Effector memory CD8-positive, alpha-beta T cell (primary cell): ENCODE measurements around the gene MPP1.

Source experiments
- ATAC-seq: fragments of 150-1000 bp; cut with Tn5 transposase; replicated peaks from 2 replicates; pipeline ENCODE4 v1.10.0; 2021; ENCODE audit warnings: mild to moderate bottlenecking, moderate library complexity
- DNase-seq, 3 experiments: peaks; one replicate each; pipeline ENCODE4 v3.0.0; 2021
- H3K27ac Mint-ChIP-seq, 2 donors: one replicate each; pipeline ENCODE4 v1.8.0; 2022; ENCODE audit warnings: mild to moderate bottlenecking in 2 of 2, mixed read lengths in 2 of 2, moderate library complexity in 2 of 2
- H3K27me3 Mint-ChIP-seq, 2 donors: one replicate each; pipeline ENCODE4 v1.8.0; 2022; ENCODE audit warnings: mixed read lengths in 2 of 2
- H3K36me3 Mint-ChIP-seq: one replicate; pipeline ENCODE4 v1.8.0; 2022; ENCODE audit warnings: mild to moderate bottlenecking, moderate library complexity, mixed read lengths; ENCODE audit not compliant: insufficient read depth
- H3K4me1 Mint-ChIP-seq, 2 donors: one replicate each; pipeline ENCODE4 v1.8.0; 2022; ENCODE audit warnings: low read depth in 2 of 2, mixed read lengths in 2 of 2
- H3K4me3 Mint-ChIP-seq, 2 donors: one replicate each; pipeline ENCODE4 v1.8.0; 2022; ENCODE audit warnings: mild to moderate bottlenecking in 2 of 2, mixed read lengths in 2 of 2, moderate library complexity in 2 of 2
- H3K9me3 Mint-ChIP-seq, 2 donors: one replicate each; pipeline ENCODE4 v1.8.0; 2022; ENCODE audit warnings: mixed read lengths in 2 of 2

The MPP1 gene

GRCh38 chrX:154802947-154803346 is 2.3 kb downstream of the MPP1 start:
- Mint-ChIP-seq H3K36me3 (peaks cover 3% of the 10 kb centered on the region), H3K4me1 (peaks cover 6 to 14% of the 10 kb centered on the region in 2 donors), H3K27me3 (no peaks in the 10 kb centered on the region), H3K4me3 (no peak overlapping the region), H3K9me3 (no peaks in the 10 kb centered on the region), H3K27ac (no peak overlapping the region)
- no peak for ATAC-seq
- DNase-seq, result no peak

GRCh38 chrX:154800478-154801210 is 4.6 kb downstream of the MPP1 start:
- Mint-ChIP-seq H3K36me3 (peaks cover 6% of the 10 kb centered on the region), H3K4me3 (no peak overlapping the region), H3K27me3 (no peaks in the 10 kb centered on the region), H3K4me1 (peaks cover 6 to 10% of the 10 kb centered on the region in 2 donors), H3K9me3 (no peaks in the 10 kb centered on the region), H3K27ac (no peak overlapping the region)
- ATAC-seq (no peak), DNase-seq (no peak)

GRCh38 chrX:154799556-154800348 is 5.5 kb downstream of the MPP1 start:
- ATAC-seq (no peak), DNase-seq (no peak)
- peaks cover 6% of the 10 kb centered on the region for H3K36me3 Mint-ChIP-seq
- no peaks in the 10 kb centered on the region for H3K9me3 Mint-ChIP-seq
- H3K4me3 Mint-ChIP-seq, result no peak overlapping the region
- H3K4me1 Mint-ChIP-seq, result peaks cover 3 to 7% of the 10 kb centered on the region in 2 donors
- no peak overlapping the region for H3K27ac Mint-ChIP-seq
- no peaks in the 10 kb centered on the region for H3K27me3 Mint-ChIP-seq

- H3K27ac Mint-ChIP-seq, result no peak overlapping the region
- DNase-seq (no peak), ATAC-seq (no peak)
- no peak overlapping the region for H3K4me3 Mint-ChIP-seq
- H3K27me3 Mint-ChIP-seq, result no peaks in the 10 kb centered on the region
- peaks cover 0 to 4% of the 10 kb centered on the region in 2 donors for H3K4me1 Mint-ChIP-seq
- H3K9me3 Mint-ChIP-seq, result no peaks in the 10 kb centered on the region
- H3K36me3 Mint-ChIP-seq, result peaks cover 3% of the 10 kb centered on the region
These were observed 8.3 kb downstream of the MPP1 start for GRCh38 chrX:154797006-154797405.

GRCh38 chrX:154795016-154795415 is 10.3 kb downstream of the MPP1 start:
- peaks cover 3% of the 10 kb centered on the region for H3K36me3 Mint-ChIP-seq
- peaks cover 0 to 4% of the 10 kb centered on the region in 2 donors for H3K4me1 Mint-ChIP-seq
- no peak overlapping the region for H3K27ac Mint-ChIP-seq

GRCh38 chrX:154793084-154793795 is 12.0 kb downstream of the MPP1 start:
- Mint-ChIP-seq H3K9me3 (no peaks in the 10 kb centered on the region), H3K4me1 (no peaks in the 10 kb centered on the region), H3K27me3 (no peaks in the 10 kb centered on the region), H3K36me3 (peaks cover 3% of the 10 kb centered on the region), H3K4me3 (no peak overlapping the region), H3K27ac (no peak overlapping the region)
- no peak for ATAC-seq
- DNase-seq, result no peak

More at GRCh38 chrX:154795016-154795415, 10.3 kb downstream of the MPP1 start:
- Mint-ChIP-seq H3K27me3 (no peaks in the 10 kb centered on the region), H3K4me3 (no peak overlapping the region), H3K9me3 (no peaks in the 10 kb centered on the region)
- no peak for ATAC-seq
- no peak for DNase-seq

- no peak overlapping the region for H3K27ac Mint-ChIP-seq
- no peaks in the 10 kb centered on the region for H3K9me3 Mint-ChIP-seq
- no peaks in the 10 kb centered on the region for H3K27me3 Mint-ChIP-seq
- H3K36me3 Mint-ChIP-seq, result peaks cover 3% of the 10 kb centered on the region
- DNase-seq (no peak), ATAC-seq (no peak)
- H3K4me3 Mint-ChIP-seq, result no peak overlapping the region
- H3K4me1 Mint-ChIP-seq, result no peaks in the 10 kb centered on the region
These were observed 13.3 kb downstream of the MPP1 start for GRCh38 chrX:154791939-154792338.

GRCh38 chrX:154791467-154791866 is 13.8 kb downstream of the MPP1 start:
- no peaks in the 10 kb centered on the region for H3K27me3 Mint-ChIP-seq
- H3K27ac Mint-ChIP-seq, result no peak overlapping the region
- DNase-seq, result no peak
- no peak for ATAC-seq
- no peaks in the 10 kb centered on the region for H3K9me3 Mint-ChIP-seq
- no peak overlapping the region for H3K4me3 Mint-ChIP-seq
- peaks cover 3% of the 10 kb centered on the region for H3K36me3 Mint-ChIP-seq
- no peaks in the 10 kb centered on the region for H3K4me1 Mint-ChIP-seq

- Mint-ChIP-seq H3K27me3 (no peaks in the 10 kb centered on the region), H3K27ac (no peak overlapping the region), H3K4me1 (peaks cover 0 to 5% of the 10 kb centered on the region in 2 donors), H3K36me3 (no peaks in the 10 kb centered on the region), H3K9me3 (no peaks in the 10 kb centered on the region), H3K4me3 (no peak overlapping the region)
- ATAC-seq (no peak), DNase-seq (no peak)
These were observed 19.6 kb downstream of the MPP1 start for GRCh38 chrX:154785716-154786115.

- peak overlapping the region in 1 of 2 donors; percentile 70 for H3K4me3 Mint-ChIP-seq
- H3K27me3 Mint-ChIP-seq, result no peaks in the 10 kb centered on the region
- no peaks in the 10 kb centered on the region for H3K9me3 Mint-ChIP-seq
- no peaks in the 10 kb centered on the region for H3K36me3 Mint-ChIP-seq
- ATAC-seq, result no peak
- DNase-seq, result no peak
- H3K4me1 Mint-ChIP-seq, result peaks cover 0 to 5% of the 10 kb centered on the region in 2 donors
- H3K27ac Mint-ChIP-seq, result peak overlapping the region in 1 of 2 donors; percentile 51
These were observed 20.9 kb downstream of the MPP1 start for GRCh38 chrX:154784149-154784995.

GRCh38 chrX:154780968-154781367 is 24.3 kb downstream of the MPP1 start:
- no peak overlapping the region for H3K27ac Mint-ChIP-seq
- no peaks in the 10 kb centered on the region for H3K9me3 Mint-ChIP-seq
- DNase-seq (no peak), ATAC-seq (no peak)
- H3K36me3 Mint-ChIP-seq, result peaks cover 20% of the 10 kb centered on the region
- H3K27me3 Mint-ChIP-seq, result no peaks in the 10 kb centered on the region
- H3K4me1 Mint-ChIP-seq, result peaks cover 0 to 5% of the 10 kb centered on the region in 2 donors
- no peak overlapping the region for H3K4me3 Mint-ChIP-seq

- no peaks in the 10 kb centered on the region for H3K27me3 Mint-ChIP-seq
- H3K27ac Mint-ChIP-seq, result no peak overlapping the region
- H3K4me3 Mint-ChIP-seq, result no peak overlapping the region
- H3K9me3 Mint-ChIP-seq, result no peaks in the 10 kb centered on the region
- peaks cover 29% of the 10 kb centered on the region for H3K36me3 Mint-ChIP-seq
- ATAC-seq (no peak), DNase-seq (no peak)
- peaks cover 0 to 3% of the 10 kb centered on the region in 2 donors for H3K4me1 Mint-ChIP-seq
These were observed 26.0 kb downstream of the MPP1 start for GRCh38 chrX:154779261-154779660.

GRCh38 chrX:154776753-154777152 is 28.5 kb downstream of the MPP1 start:
- H3K27ac Mint-ChIP-seq, result peak overlapping the region in 1 of 2 donors; percentile 46
- peaks cover 45% of the 10 kb centered on the region for H3K36me3 Mint-ChIP-seq
- no peak overlapping the region for H3K4me3 Mint-ChIP-seq
- no peaks in the 10 kb centered on the region for H3K9me3 Mint-ChIP-seq
- no peak for ATAC-seq
- DNase-seq, result no peak
- H3K4me1 Mint-ChIP-seq, result no peaks in the 10 kb centered on the region
- H3K27me3 Mint-ChIP-seq, result no peaks in the 10 kb centered on the region
